GM23248 (cell line): ENCODE results near the gene PLK5. TPM values are rescaled to one million over a fixed set of nuclear protein-coding genes. Genes with fewer than 3 reads are reported as not detected.

Experiments
- DNase-seq: peaks from one replicate; pipeline ENCODE4 v3.0.0-alpha.2; 2015
- H2AFZ ChIP-seq: fragments of 200-600 bp; sonication (generic); 2 replicates; pipeline ENCODE4 v1.6.1; 2016; ENCODE audit warnings: antibody characterized with exemption
- H3F3A ChIP-seq: fragments of 200-600 bp; sonication (generic); 2 replicates; pipeline ENCODE4 v1.6.1; 2016; ENCODE audit warnings: mild to moderate bottlenecking, antibody characterized with exemption, mixed run types; ENCODE audit not compliant: insufficient read depth
- H3K27ac ChIP-seq: fragments of 200-600 bp; sonication (generic); 2 replicates; pipeline ENCODE4 v1.5.1; 2016; ENCODE audit warnings: mild to moderate bottlenecking
- H3K27me3 ChIP-seq: fragments of 200-600 bp; sonication (generic); replicated peaks from 2 replicates; pipeline ENCODE4 v1.6.1; 2016; ENCODE audit warnings: mild to moderate bottlenecking; ENCODE audit not compliant: insufficient read depth
- H3K36me3 ChIP-seq: fragments of 200-600 bp; sonication (generic); 2 replicates; pipeline ENCODE4 v1.6.1; 2016; ENCODE audit warnings: low read depth, mild to moderate bottlenecking
- H3K4me1 ChIP-seq: fragments of 200-600 bp; sonication (generic); 2 replicates; pipeline ENCODE4 v1.6.1; 2016; ENCODE audit warnings: mild to moderate bottlenecking; ENCODE audit not compliant: insufficient read depth
- H3K4me2 ChIP-seq: fragments of 200-600 bp; sonication (generic); one replicate; pipeline ENCODE4 v1.6.1; 2016; ENCODE audit warnings: mild to moderate bottlenecking; ENCODE audit not compliant: unreplicated experiment
- H3K4me3 ChIP-seq: fragments of 200-600 bp; sonication (generic); 2 replicates; pipeline ENCODE4 v1.5.1; 2016; ENCODE audit warnings: mild to moderate bottlenecking
- H3K79me2 ChIP-seq: fragments of 200-600 bp; sonication (generic); 2 replicates; pipeline ENCODE4 v1.6.1; 2016; ENCODE audit warnings: mild to moderate bottlenecking; ENCODE audit not compliant: insufficient read depth
- H3K9ac ChIP-seq: fragments of 200-600 bp; sonication (generic); 2 replicates; pipeline ENCODE4 v1.6.1; 2016; ENCODE audit warnings: mild to moderate bottlenecking
- H3K9me2 ChIP-seq: fragments of 200-600 bp; sonication (generic); 2 replicates; pipeline ENCODE4 v1.6.1; 2016; ENCODE audit warnings: mixed run types, mild to moderate bottlenecking, moderate library complexity; ENCODE audit not compliant: insufficient read depth
- H3K9me3 ChIP-seq: fragments of 200-600 bp; sonication (generic); one replicate; pipeline ENCODE4 v1.6.1; 2017; ENCODE audit warnings: low read depth
- H4K20me1 ChIP-seq: fragments of 200-600 bp; sonication (generic); 2 replicates; pipeline ENCODE4 v1.6.0; 2016; ENCODE audit not compliant: insufficient read depth
- EZH2 ChIP-seq: fragments of 200-600 bp; sonication (generic); IDR thresholded peaks from 2 replicates; pipeline ENCODE4 v1.6.1; 2018; ENCODE audit warnings: antibody characterized with exemption, mild to moderate bottlenecking; ENCODE audit not compliant: insufficient read depth, poor library complexity, severe bottlenecking
- EZH2phosphoT487 ChIP-seq: fragments of 200-600 bp; sonication (generic); IDR thresholded peaks from 2 replicates; pipeline ENCODE4 v1.6.1; 2018; ENCODE audit warnings: antibody characterized with exemption, moderate library complexity, mild to moderate bottlenecking, low read depth; ENCODE audit not compliant: insufficient read depth
- WGBS, 2 experiments: methylation state at CpG; one replicate each; pipeline ENCODE4 v1.1.6; 2015 to 2017; ENCODE audit warnings: low lambda C conversion rate in 2 of 2, low coverage in 1 of 2; ENCODE audit errors: missing lambda C conversion rate in 2 of 2; 5-methylcytosine and 5-hydroxymethylcytosine counted together
- in situ Hi-C: fragments of 300-500 bp; cut with MboI; formaldehyde crosslinking; loops from 2 replicates; pipeline ENCODE4 v1.15.0; 2020
- polyA plus RNA-seq: library from polyadenylated mRNA; unstranded; fragments of >200 nt; fragmentation: Nextera tagmentation; extraction: Ambion mirVana; gene quantifications from 2 replicates; pipeline ENCODE4 v1.2.1, GENCODE V29; 2016
- total RNA-seq: library from RNA; depleted of rRNA; stranded (reverse); fragments of >200 nt; shearing (Covaris generic); gene quantifications from 2 replicates; pipeline ENCODE4 v1.2.3, GENCODE V29; 2014

PLK5 gene
- total and polyA plus RNA-seq, 2 experiments from 2014 or later = not detected

DNA sequence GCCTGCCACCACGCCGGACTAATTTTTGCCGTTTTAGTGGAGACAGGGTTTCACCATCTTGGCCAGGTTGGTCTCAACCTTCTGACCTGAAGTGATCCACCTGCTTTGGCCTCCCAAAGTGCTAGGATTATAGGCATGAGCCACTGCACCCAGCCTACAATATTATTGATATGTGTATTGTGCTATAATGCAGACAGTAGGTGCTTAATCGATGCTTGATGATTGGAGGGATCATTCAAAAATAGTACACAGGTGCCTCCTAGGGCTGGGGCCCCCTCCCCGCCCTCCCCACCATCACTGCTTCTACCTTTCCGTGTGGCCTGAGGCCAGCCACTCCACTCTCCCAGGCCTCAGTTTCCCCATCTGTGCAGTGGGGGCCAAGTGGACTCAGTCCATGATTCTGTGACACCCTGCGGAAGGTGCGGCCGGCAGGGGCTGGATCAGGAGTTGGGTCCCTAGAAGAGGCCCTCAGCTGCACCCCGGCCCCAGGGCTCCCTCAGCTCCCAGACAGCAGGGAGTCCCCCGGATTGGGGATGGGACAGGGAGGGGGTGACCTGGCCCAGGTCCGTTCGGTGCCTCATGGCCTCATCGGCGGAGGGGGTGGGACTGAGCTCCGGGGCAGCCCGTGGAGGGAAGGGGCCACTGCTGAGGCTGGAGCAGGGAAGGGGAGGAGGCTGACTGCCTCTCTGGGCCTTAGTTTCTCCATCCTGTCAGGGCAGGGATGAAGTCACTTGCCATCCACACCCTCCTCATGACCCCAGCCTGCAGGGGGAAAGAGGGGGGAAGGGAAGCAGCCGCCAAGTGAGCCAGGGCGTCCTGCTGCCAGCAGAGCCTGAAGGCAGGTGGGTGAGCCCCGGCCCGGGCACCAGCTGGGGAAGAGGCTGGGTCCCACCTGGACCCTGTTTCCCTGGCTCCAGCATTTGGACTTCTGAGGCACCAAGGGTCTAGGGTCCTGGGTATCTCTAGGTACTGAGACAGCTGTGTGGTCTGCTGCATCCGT lies 12.3 kb upstream of the PLK5 start:
- Histone ChIP-seq H3K9me3 (no peaks in the 10 kb centered on the region), H3K79me2 (peaks cover 7% of the 10 kb centered on the region; the same call in 1 of the 2 replicates), H3F3A (peaks cover 14% of the 10 kb centered on the region; the same call in 1 of the 2 replicates), H3K4me1 (no peaks in the 10 kb centered on the region), H3K9me2 (no peaks in the 10 kb centered on the region), H2AFZ (no peak overlapping the region), H3K4me2 (peak overlapping the region; percentile 78), H3K27me3 (no peaks in the 10 kb centered on the region), H3K4me3 (peak overlapping the region; percentile 95), H3K36me3 (no peaks in the 10 kb centered on the region), H4K20me1 (no peaks in the 10 kb centered on the region), H3K27ac (no peak overlapping the region), H3K9ac (no peak overlapping the region)
- no peak for DNase-seq
- TF ChIP-seq EZH2phosphoT487 (no peak), EZH2 (no peak)
- 63 to 74% methylated on average over 21 to 22 of the region's 22 CpGs for WGBS, 2 experiments
- in situ Hi-C loops = no loop called here

DNA sequence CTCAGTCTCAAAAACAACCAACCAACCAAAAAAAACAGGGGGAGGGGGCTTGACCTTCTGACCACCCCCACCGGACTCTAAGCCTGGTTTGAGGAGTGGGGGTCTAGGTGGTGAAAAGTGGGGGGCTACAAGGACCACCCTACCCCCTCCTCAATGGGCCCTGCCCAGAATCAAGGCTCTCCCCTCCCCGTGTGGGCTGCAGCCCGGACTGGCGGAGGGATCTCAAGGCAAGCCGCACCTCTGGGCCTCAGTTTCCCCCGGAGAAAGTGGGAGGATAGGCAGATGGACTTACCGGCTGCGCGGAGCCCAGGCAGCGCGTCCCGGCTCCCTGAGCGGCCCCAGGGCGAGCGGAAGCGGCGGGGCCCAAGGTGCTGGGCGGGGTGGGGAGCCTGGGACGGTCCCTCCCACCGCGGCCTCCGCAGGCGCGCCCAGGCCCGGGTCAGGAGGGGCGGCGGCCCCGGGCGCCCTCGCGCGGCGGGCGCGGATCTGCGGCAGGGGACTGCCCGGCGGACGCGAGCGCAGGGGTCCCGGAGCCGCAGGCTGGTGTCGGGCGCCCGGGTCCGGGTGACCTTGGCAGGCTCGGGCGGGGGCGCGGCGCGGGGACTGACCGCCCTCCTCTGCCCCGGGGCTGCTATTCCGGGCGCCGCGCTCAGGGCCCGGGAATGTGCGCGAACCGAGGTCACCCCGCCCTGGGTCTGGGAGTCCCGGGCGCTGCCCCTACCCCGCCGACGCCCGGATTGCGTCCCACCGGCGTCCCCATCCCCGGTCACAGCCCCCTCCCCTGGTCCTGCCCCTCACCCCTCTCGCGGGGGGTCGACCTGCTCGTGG lies 11.0 kb upstream of the PLK5 start, which contains the start of gene ADAMTSL5:
ADAMTSL5 (minus strand) TSS at position 349 of the 828 bp plus-strand sequence. CDS start 2,076 bp downstream, outside the sequence.
- H3K4me2 ChIP-seq = peak within 1 kb of the TSS; percentile 78
- in situ Hi-C loops = no loop called here
- H2AFZ ChIP-seq = peak within 1 kb of the TSS; percentile 69
- peak within 1 kb of the TSS; percentile 95 for H3K4me3 ChIP-seq
- H4K20me1 ChIP-seq = no peaks in the 10 kb centered on the region
- peak; percentile 88 for DNase-seq
- H3F3A ChIP-seq = peaks cover 14% of the 10 kb centered on the region; the same call in 1 of the 2 replicates
- no peaks in the 10 kb centered on the region for H3K9me3 ChIP-seq
- no peaks in the 10 kb centered on the region for H3K4me1 ChIP-seq
- peak within 1 kb of the TSS; percentile 48 for H3K27ac ChIP-seq
- 1% methylated on average over 18 to 56 of the region's 78 CpGs for WGBS, 2 experiments
- H3K36me3 ChIP-seq = no peaks in the 10 kb centered on the region
- no peaks in the 10 kb centered on the region for H3K9me2 ChIP-seq
- no peaks in the 10 kb centered on the region for H3K27me3 ChIP-seq
- H3K9ac ChIP-seq = peak within 1 kb of the TSS; percentile 84
- H3K79me2 ChIP-seq = peaks cover 7% of the 10 kb centered on the region; the same call in 1 of the 2 replicates
- TF ChIP-seq EZH2phosphoT487 (no peak), EZH2 (no peak)

DNA sequence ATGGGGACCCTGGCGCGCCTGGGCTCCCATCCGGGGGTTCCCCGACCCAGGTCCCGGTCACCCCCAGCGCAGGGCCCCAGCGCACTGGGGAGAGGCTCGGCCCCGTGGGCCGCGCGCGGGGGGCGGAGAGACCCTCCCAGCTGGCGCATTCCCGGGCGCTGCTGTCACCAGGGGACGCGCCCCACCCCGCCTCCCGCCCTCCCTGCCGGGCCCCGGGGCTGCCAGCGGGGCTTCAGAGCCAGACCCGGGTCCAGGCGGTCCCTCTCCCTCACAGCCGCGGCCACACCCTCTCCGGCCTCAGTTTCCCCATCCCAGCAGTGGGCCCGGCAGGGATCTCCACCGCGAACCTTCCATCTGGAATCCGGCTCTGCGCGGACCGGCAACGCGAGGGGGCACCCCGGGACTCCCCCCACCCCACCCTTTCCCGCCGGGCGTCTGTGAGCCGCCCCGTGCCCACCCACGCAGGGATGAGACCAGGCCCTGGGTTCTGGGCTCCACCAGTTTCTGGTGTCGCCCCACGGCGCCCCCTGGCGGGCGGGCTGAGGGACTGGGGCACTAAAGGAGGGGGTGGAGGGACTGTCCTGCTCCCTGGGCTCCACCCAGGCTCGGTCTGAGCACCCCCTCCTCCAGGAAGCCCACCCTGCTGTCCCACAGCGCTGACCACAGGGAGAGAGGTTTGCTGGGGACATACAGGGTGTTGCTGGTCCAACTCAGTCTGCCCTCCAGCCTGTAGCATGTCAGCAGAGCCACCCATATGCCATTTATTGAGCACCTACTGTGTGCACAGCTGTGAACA lies 10.2 kb upstream of the PLK5 start:
- 5 to 7% methylated on average over 19 to 44 of the region's 52 CpGs for WGBS, 2 experiments
- peak overlapping the region; percentile 84 for H3K9ac ChIP-seq
- no peaks in the 10 kb centered on the region for H4K20me1 ChIP-seq
- H3K79me2 ChIP-seq = peaks cover 7% of the 10 kb centered on the region; the same call in 1 of the 2 replicates
- no peaks in the 10 kb centered on the region for H3K27me3 ChIP-seq
- H3K4me3 ChIP-seq = peak overlapping the region; percentile 95
- peak overlapping the region; percentile 48 for H3K27ac ChIP-seq
- H3K4me2 ChIP-seq = peak overlapping the region; percentile 78
- no peaks in the 10 kb centered on the region for H3K4me1 ChIP-seq
- no peaks in the 10 kb centered on the region for H3K9me2 ChIP-seq
- H2AFZ ChIP-seq = peak overlapping the region; percentile 46
- H3K36me3 ChIP-seq = no peaks in the 10 kb centered on the region
- in situ Hi-C loops = no loop called here
- DNase-seq = peak; percentile 86
- no peak for TF ChIP-seq EZH2phosphoT487
- TF ChIP-seq EZH2 = no peak
- peaks cover 11% of the 10 kb centered on the region; the same call in 1 of the 2 replicates for H3F3A ChIP-seq
- no peaks in the 10 kb centered on the region for H3K9me3 ChIP-seq
